GM23338 (cell line): ENCODE data around the gene PAM.

Experiments used
- CTCF ChIP-seq, 2 experiments: fragments of 200-600 bp in 1 of 2; sonication (generic) in 1 of 2; conservative IDR thresholded peaks; 2 replicates each; pipeline versions ENCODE4 v1.5.1 to v1.6.1; 2016 to 2017; ENCODE audit warnings: antibody characterized with exemption in 2 of 2, low read depth in 2 of 2, mild to moderate bottlenecking in 2 of 2, moderate library complexity in 1 of 2
- EZH2 ChIP-seq: fragments of 200-600 bp; sonication (generic); IDR thresholded peaks from one replicate; pipeline ENCODE4 v1.8.0; 2017; ENCODE audit warnings: antibody characterized with exemption, mild to moderate bottlenecking, low read depth; ENCODE audit not compliant: unreplicated experiment
- NANOG ChIP-seq: IDR thresholded peaks from 2 replicates; pipeline ENCODE4 v1.6.1; 2016; ENCODE audit warnings: antibody characterized with exemption, borderline replicate concordance
- POLR2AphosphoS5 ChIP-seq: IDR thresholded peaks from 2 replicates; pipeline ENCODE4 v1.6.1; 2016; ENCODE audit warnings: antibody characterized with exemption, low read depth
- REST ChIP-seq: IDR thresholded peaks from one replicate; pipeline ENCODE4 v1.6.1; 2018; ENCODE audit warnings: antibody characterized with exemption; ENCODE audit not compliant: unreplicated experiment

GRCh38 chr5:102715082-102715807 is 39.9 kb upstream of the PAM start:
- no peak for TF ChIP-seq CTCF (conservative IDR thresholded peaks at IDR 0.05; ENCODE audit: low read depth in 2 of 2)
- TF ChIP-seq EZH2: no peak
- TF ChIP-seq REST: no peak
- TF ChIP-seq POLR2AphosphoS5: no peak
- TF ChIP-seq NANOG: no peak
